ENCODE data around the gene SIGLEC1. TPM values are rescaled to one million over a fixed set of nuclear protein-coding genes. Genes with fewer than 3 reads are reported as not detected.

The SIGLEC1 gene
- total RNA-seq, 2 donors from 2014 or later, result 0.10 to 0.13 TPM

- no peaks in the 10 kb centered on the region for H3K9me3 ChIP-seq (ENCODE audit: control insufficient read depth, low read length, poor library complexity, severe bottlenecking)
- H3K36me3 Mint-ChIP-seq (ENCODE audit: low read depth), result peaks cover 13% of the 10 kb centered on the region
- DNase-seq (no peak), ATAC-seq (no peak)
- peaks cover 9% of the 10 kb centered on the region for H3K4me1 Mint-ChIP-seq
- H3K27ac Mint-ChIP-seq, result no peak overlapping the region
- H3K4me3 Mint-ChIP-seq, result no peak overlapping the region
- H3K27me3 Mint-ChIP-seq, result peaks cover 74% of the 10 kb centered on the region
These were observed 17.0 kb upstream of the SIGLEC1 start for GRCh38 chr20:3729378-3729777.

DNA sequence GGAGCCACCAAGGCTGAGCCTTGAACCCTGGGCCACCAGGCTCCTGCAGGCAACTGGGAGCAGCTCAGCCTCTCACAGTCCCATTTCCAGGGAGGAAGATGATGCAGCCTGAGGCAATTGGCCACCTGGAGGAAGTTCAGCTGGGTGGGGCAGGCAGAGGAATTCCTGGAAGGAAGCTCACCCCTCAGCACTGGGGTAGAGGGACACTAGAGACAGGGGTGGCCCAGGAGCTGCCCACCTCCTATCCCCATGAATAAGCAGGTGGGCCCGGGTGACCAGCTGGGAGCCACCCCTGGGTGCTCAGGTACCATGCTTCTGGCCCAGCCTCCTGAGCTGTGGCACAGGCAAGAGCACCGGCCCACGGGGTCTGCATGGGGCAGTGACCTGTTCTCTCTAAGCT lies 16.5 kb upstream of the SIGLEC1 start:
- DNase-seq (no peak), ATAC-seq (no peak)
- Mint-ChIP-seq H3K4me3 (no peak overlapping the region), H3K27ac (no peak overlapping the region), H3K4me1 (peaks cover 9% of the 10 kb centered on the region), H3K36me3 (ENCODE audit: low read depth) (peaks cover 13% of the 10 kb centered on the region), H3K27me3 (peaks cover 78% of the 10 kb centered on the region)
- no peaks in the 10 kb centered on the region for H3K9me3 ChIP-seq (ENCODE audit: control insufficient read depth, low read length, poor library complexity, severe bottlenecking)

GRCh38 chr20:3728354-3728753 lies 16.0 kb upstream of the SIGLEC1 start:
- Mint-ChIP-seq H3K27me3 (peaks cover 74% of the 10 kb centered on the region), H3K4me3 (no peak overlapping the region)

GRCh38 chr20:3727401-3728021 lies 15.1 kb upstream of the SIGLEC1 start:
- Mint-ChIP-seq H3K4me3 (no peak overlapping the region), H3K36me3 (ENCODE audit: low read depth) (peaks cover 13% of the 10 kb centered on the region), H3K4me1 (peaks cover 9% of the 10 kb centered on the region), H3K27me3 (peaks cover 75% of the 10 kb centered on the region), H3K27ac (no peak overlapping the region)
- ATAC-seq (no peak), DNase-seq (no peak)
- H3K9me3 ChIP-seq (ENCODE audit: control insufficient read depth, low read length, poor library complexity, severe bottlenecking), result no peaks in the 10 kb centered on the region

More at GRCh38 chr20:3728354-3728753, 16.0 kb upstream of the SIGLEC1 start:
- H3K36me3 Mint-ChIP-seq (ENCODE audit: low read depth), result peaks cover 13% of the 10 kb centered on the region
- no peak overlapping the region for H3K27ac Mint-ChIP-seq
- H3K4me1 Mint-ChIP-seq, result peaks cover 9% of the 10 kb centered on the region
- DNase-seq, result no peak
- no peak for ATAC-seq
- H3K9me3 ChIP-seq (ENCODE audit: control insufficient read depth, low read length, poor library complexity, severe bottlenecking), result no peaks in the 10 kb centered on the region

GRCh38 chr20:3724356-3724755 lies 12.0 kb upstream of the SIGLEC1 start:
- Mint-ChIP-seq H3K4me1 (peaks cover 8% of the 10 kb centered on the region), H3K36me3 (ENCODE audit: low read depth) (peaks cover 5% of the 10 kb centered on the region), H3K27ac (no peak overlapping the region), H3K4me3 (no peak overlapping the region), H3K27me3 (peaks cover 66% of the 10 kb centered on the region)
- H3K9me3 ChIP-seq (ENCODE audit: control insufficient read depth, low read length, poor library complexity, severe bottlenecking), result no peaks in the 10 kb centered on the region
- DNase-seq (no peak), ATAC-seq (no peak)

DNA sequence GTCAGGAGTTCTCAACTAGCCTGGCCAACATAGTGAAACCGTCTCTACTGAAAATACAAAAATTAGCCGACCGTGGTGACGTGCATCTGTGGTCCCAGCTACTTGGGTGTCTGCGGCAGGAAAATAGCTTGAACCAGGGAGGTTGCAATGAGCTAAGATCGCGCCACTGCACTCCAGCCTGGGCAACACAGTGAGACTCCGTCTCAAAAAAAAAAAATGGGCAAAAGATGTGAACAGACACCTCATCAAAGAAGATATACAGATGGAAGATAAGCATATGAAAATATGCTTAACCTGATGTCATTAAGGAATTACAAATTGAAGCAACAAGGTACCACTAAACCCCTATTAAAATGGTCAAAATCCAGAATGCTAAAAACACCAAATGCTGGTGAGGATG lies 10.9 kb upstream of the SIGLEC1 start:
- ATAC-seq (no peak), DNase-seq (no peak)
- no peak overlapping the region for H3K4me3 Mint-ChIP-seq
- no peaks in the 10 kb centered on the region for H3K9me3 ChIP-seq (ENCODE audit: control insufficient read depth, low read length, poor library complexity, severe bottlenecking)
- peaks cover 62% of the 10 kb centered on the region for H3K27me3 Mint-ChIP-seq
- peaks cover 8% of the 10 kb centered on the region for H3K4me1 Mint-ChIP-seq
- H3K36me3 Mint-ChIP-seq (ENCODE audit: low read depth), result peaks cover 5% of the 10 kb centered on the region
- no peak overlapping the region for H3K27ac Mint-ChIP-seq

DNA sequence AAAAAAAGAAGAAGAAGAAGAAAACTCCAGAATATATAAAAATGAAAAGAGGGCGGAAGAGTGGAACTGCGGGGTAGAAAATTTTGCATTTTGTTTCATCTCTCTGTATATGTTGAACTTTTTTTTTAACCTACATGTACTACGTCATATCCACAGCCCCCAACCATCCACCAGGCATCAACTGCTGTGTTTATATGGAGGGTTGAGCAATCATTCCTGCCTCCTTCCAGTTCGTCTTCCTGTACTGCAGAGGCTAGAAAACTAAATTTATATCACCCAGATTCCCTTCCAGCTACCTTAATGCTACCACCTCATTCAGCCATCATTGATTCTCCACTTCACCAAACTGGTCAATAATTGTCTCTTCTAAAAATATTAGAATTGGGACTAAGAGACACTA lies 9.5 kb upstream of the SIGLEC1 start:
- H3K4me3 Mint-ChIP-seq, result no peak overlapping the region

GRCh38 chr20:3720626-3721025 lies 8.2 kb upstream of the SIGLEC1 start:
- Mint-ChIP-seq H3K27me3 (peaks cover 52% of the 10 kb centered on the region), H3K4me3 (no peak overlapping the region), H3K4me1 (peaks cover 8% of the 10 kb centered on the region), H3K36me3 (ENCODE audit: low read depth) (no peaks in the 10 kb centered on the region), H3K27ac (no peak overlapping the region)
- no peaks in the 10 kb centered on the region for H3K9me3 ChIP-seq (ENCODE audit: control insufficient read depth, low read length, poor library complexity, severe bottlenecking)
- no peak for ATAC-seq
- no peak for DNase-seq

More for the DNA sequence above, 9.5 kb upstream of the SIGLEC1 start:
- no peaks in the 10 kb centered on the region for H3K9me3 ChIP-seq (ENCODE audit: control insufficient read depth, low read length, poor library complexity, severe bottlenecking)
- H3K36me3 Mint-ChIP-seq (ENCODE audit: low read depth), result peaks cover under 1% of the 10 kb centered on the region
- no peak for DNase-seq
- H3K27ac Mint-ChIP-seq, result no peak overlapping the region
- peaks cover 6% of the 10 kb centered on the region for H3K4me1 Mint-ChIP-seq
- H3K27me3 Mint-ChIP-seq, result peaks cover 57% of the 10 kb centered on the region
- no peak for ATAC-seq

GRCh38 chr20:3720068-3720467 lies 7.7 kb upstream of the SIGLEC1 start:
- no peak overlapping the region for H3K4me3 Mint-ChIP-seq
- H3K4me1 Mint-ChIP-seq, result peaks cover 8% of the 10 kb centered on the region
- ATAC-seq (no peak), DNase-seq (no peak)
- H3K27ac Mint-ChIP-seq, result no peak overlapping the region
- H3K27me3 Mint-ChIP-seq, result peaks cover 52% of the 10 kb centered on the region
- no peaks in the 10 kb centered on the region for H3K36me3 Mint-ChIP-seq (ENCODE audit: low read depth)
- no peaks in the 10 kb centered on the region for H3K9me3 ChIP-seq (ENCODE audit: control insufficient read depth, low read length, poor library complexity, severe bottlenecking)

- no peak for ATAC-seq
These were observed 6.6 kb upstream of the SIGLEC1 start for GRCh38 chr20:3719046-3719445.

DNA sequence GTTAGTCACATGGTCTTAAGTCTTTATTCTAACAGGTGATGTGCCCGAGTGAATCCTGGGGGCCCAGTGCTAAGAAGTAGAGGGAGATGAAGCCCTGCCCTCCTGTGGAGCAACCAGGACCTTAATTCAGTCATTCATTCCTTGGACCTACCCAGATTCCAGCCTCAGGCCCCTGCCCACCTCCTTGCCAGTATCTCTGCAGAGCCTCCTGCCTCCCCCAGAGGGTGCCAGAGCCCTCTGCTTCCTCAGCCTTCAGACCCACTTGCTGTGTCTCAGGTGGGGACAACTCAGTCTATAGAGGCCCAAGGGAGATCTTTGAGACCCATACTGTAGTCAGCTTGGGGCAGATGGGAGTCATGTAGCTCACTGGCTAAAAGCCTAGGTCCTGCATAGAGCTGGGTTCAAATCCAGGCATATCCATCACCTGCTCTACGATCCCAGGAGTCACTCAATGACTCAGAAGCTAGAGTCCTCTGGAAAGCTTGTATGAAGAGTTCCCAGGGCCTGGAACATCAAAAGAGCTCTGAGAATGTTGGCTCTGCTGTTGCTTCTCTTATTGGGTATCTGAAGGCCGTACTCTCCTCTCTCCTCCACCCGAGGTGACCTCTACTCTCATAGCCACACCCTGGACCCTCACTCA lies 3.9 kb upstream of the SIGLEC1 start:
- Mint-ChIP-seq H3K4me1 (peaks cover 12% of the 10 kb centered on the region), H3K4me3 (no peak overlapping the region), H3K27ac (no peak overlapping the region), H3K27me3 (peaks cover 42% of the 10 kb centered on the region), H3K36me3 (ENCODE audit: low read depth) (peaks cover 3% of the 10 kb centered on the region)
- no peak for DNase-seq
- peak; percentile 58 for ATAC-seq
- H3K9me3 ChIP-seq (ENCODE audit: control insufficient read depth, low read length, poor library complexity, severe bottlenecking), result no peaks in the 10 kb centered on the region

More at GRCh38 chr20:3719046-3719445, 6.6 kb upstream of the SIGLEC1 start:
- no peaks in the 10 kb centered on the region for H3K9me3 ChIP-seq (ENCODE audit: control insufficient read depth, low read length, poor library complexity, severe bottlenecking)
- Mint-ChIP-seq H3K4me3 (no peak overlapping the region), H3K27me3 (peaks cover 41% of the 10 kb centered on the region), H3K4me1 (peaks cover 8% of the 10 kb centered on the region), H3K36me3 (ENCODE audit: low read depth) (no peaks in the 10 kb centered on the region), H3K27ac (no peak overlapping the region)
- no peak for DNase-seq

DNA sequence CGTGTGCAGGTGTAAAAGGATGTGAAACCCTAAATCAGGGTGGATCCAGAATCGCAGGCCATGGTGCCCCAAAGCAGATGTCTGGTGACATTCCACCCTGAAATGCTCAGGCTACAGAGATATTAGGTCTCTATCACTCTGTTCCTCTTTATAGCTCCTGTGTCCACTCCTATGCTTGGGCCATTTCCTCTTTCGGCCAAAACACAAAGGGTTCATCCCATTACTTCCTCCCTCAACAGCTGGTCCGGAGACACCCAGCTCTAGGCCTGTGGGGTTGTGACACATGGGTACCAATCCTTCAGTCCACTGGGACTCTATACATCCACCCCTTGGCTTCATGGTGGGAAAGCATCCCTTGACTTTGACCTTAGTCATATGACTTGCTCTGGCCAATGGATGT lies 1.7 kb upstream of the SIGLEC1 start:
- ATAC-seq, result no peak
- no peak overlapping the region for H3K27ac Mint-ChIP-seq
- H3K36me3 Mint-ChIP-seq (ENCODE audit: low read depth), result peaks cover 3% of the 10 kb centered on the region
- H3K9me3 ChIP-seq (ENCODE audit: control insufficient read depth, low read length, poor library complexity, severe bottlenecking), result no peaks in the 10 kb centered on the region
- peaks cover 9% of the 10 kb centered on the region for H3K4me1 Mint-ChIP-seq
- H3K27me3 Mint-ChIP-seq, result peaks cover 27% of the 10 kb centered on the region
- DNase-seq, result no peak
- H3K4me3 Mint-ChIP-seq, result no peak overlapping the region

DNA sequence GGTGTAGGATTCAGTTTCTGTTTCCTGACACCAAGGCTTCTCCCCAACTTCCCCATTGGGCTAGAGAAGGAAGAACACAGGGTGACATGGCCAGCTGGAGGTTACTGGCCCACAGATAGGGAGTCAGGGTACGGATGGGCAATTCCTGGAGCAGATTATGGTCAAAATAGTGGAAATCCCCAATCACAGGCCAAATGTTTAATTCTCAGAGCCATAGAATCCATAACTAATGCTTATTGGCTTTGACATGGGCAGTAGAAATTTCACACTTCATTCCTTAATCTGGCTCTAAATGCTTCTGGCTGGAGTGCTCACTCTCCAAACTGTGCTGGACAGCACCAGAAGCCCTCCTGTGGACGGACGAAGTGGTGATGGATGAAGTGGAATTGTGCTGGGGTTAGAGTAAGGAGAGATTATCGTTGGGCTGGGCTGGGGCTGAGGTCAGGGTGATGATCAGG lies 887 bp downstream of the SIGLEC1 start:
- no peaks in the 10 kb centered on the region for H3K9me3 ChIP-seq (ENCODE audit: control insufficient read depth, low read length, poor library complexity, severe bottlenecking)
- Mint-ChIP-seq H3K27ac (no peak overlapping the region), H3K27me3 (peaks cover 18% of the 10 kb centered on the region), H3K4me3 (no peak overlapping the region), H3K4me1 (peaks cover 9% of the 10 kb centered on the region), H3K36me3 (ENCODE audit: low read depth) (peaks cover 3% of the 10 kb centered on the region)
- DNase-seq (no peak), ATAC-seq (no peak)

Data from T-helper 17 cell (primary cell).